H1 (cell line): ENCODE results near the gene IL12B. TPM values are rescaled to one million over a fixed set of nuclear protein-coding genes. Genes with fewer than 3 reads are reported as not detected.
A peak's percentile ranks its signal among the peaks of the same experiment; 100 is the strongest.

Experiments used
- CTCF ChIA-PET: fragments of 300-600 bp; sonication (Branson Sonifier 250); formaldehyde crosslinking; loops from one replicate; lab custom pipeline; 2021; ENCODE audit not compliant: partially characterized antibody; lab: Charles Lee
- POLR2A ChIA-PET: fragments of 300-600 bp; sonication (Branson Sonifier 250); formaldehyde crosslinking; loops from one replicate; lab custom pipeline; 2021; ENCODE audit warnings: inconsistent platforms; ENCODE audit not compliant: partially characterized antibody; lab: Charles Lee
- DNase-seq, 2 experiments: peaks; one replicate each; pipeline versions ENCODE4 v3.0.0 to v3.0.0-alpha.2; 2010 to 2022; ENCODE audit warnings: low spot score in 2 of 2, low read depth in 1 of 2, mixed read lengths in 1 of 2
- FAIRE-seq: peaks from 2 replicates; lab custom pipeline; 2011; peaks lifted over from hg19 to GRCh38; lab: Jason Lieb, UNC
- H2AFZ ChIP-seq: 2 replicates; pipeline ENCODE4 v1.8.1; 2012; ENCODE audit warnings: low read length, inconsistent platforms
- H2AK5ac ChIP-seq: 2 replicates; pipeline ENCODE4 v1.6.1; 2013; ENCODE audit warnings: low read depth, low read length
- H2BK120ac ChIP-seq: replicated peaks from 2 replicates; pipeline ENCODE3; 2013; ENCODE audit warnings: low read depth, low read length, inconsistent platforms
- H2BK12ac ChIP-seq: 2 replicates; pipeline ENCODE4 v1.6.1; 2013; ENCODE audit warnings: low read depth, low read length
- H2BK15ac ChIP-seq: 2 replicates; pipeline ENCODE4 v1.6.1; 2013; ENCODE audit warnings: low read length
- H2BK20ac ChIP-seq: 2 replicates; pipeline ENCODE4 v1.6.1; 2013; ENCODE audit warnings: low read length
- H2BK5ac ChIP-seq: 2 replicates; pipeline ENCODE4 v1.6.1; 2013; ENCODE audit warnings: low read depth, low read length
- H3K14ac ChIP-seq: 2 replicates; pipeline ENCODE4 v1.6.1; 2013; ENCODE audit warnings: inconsistent platforms; ENCODE audit not compliant: insufficient read length
- H3K18ac ChIP-seq: 2 replicates; pipeline ENCODE4 v1.6.1; 2013; ENCODE audit warnings: low read length; ENCODE audit errors: extremely low read depth
- H3K23ac ChIP-seq: 2 replicates; pipeline ENCODE4 v1.6.1; 2013; ENCODE audit warnings: inconsistent platforms; ENCODE audit not compliant: insufficient read length
- H3K23me2 ChIP-seq: 2 replicates; pipeline ENCODE4 v1.6.1; 2013; ENCODE audit warnings: low read depth, low read length
- H3K27ac ChIP-seq: 2 replicates; pipeline ENCODE4 v1.6.1; 2011; ENCODE audit warnings: low read depth, low read length, inconsistent platforms
- H3K27me3 ChIP-seq, 4 experiments: replicated peaks in 1 of 4; 1 replicate in 1 of 4; 2 replicates in 3 of 4; pipeline versions ENCODE4 v1.6.1 to v1.8.1; 2011 to 2013; ENCODE audit warnings: low read length in 3 of 4, mild to moderate bottlenecking in 3 of 4, inconsistent platforms in 2 of 4, mixed read lengths in 2 of 4, moderate library complexity in 1 of 4; ENCODE audit not compliant: control insufficient read depth in 3 of 4, insufficient read depth in 3 of 4; ENCODE audit errors: extremely low read depth in 1 of 4
- H3K36me3 ChIP-seq, 4 experiments: 2 replicates each; pipeline versions ENCODE4 v1.6.1 to v1.8.1; 2011 to 2013; ENCODE audit warnings: mild to moderate bottlenecking in 4 of 4, low read length in 3 of 4, moderate library complexity in 2 of 4, control low read depth in 1 of 4, inconsistent platforms in 1 of 4; ENCODE audit not compliant: insufficient read depth in 4 of 4, control insufficient read depth in 2 of 4
- H3K4ac ChIP-seq: replicated peaks from 2 replicates; pipeline ENCODE3; 2013; ENCODE audit warnings: low read length, low read depth, mixed read lengths, inconsistent platforms; ENCODE audit not compliant: insufficient read length
- H3K4me1 ChIP-seq, 4 experiments: replicated peaks in 1 of 4; 1 replicate in 1 of 4; 2 replicates in 3 of 4; pipeline versions ENCODE4 v1.6.1 to v1.8.1; 2011 to 2013; ENCODE audit warnings: low read length in 3 of 4, inconsistent platforms in 2 of 4, mixed read lengths in 1 of 4; ENCODE audit not compliant: insufficient read depth in 4 of 4, control insufficient read depth in 3 of 4
- H3K4me2 ChIP-seq, 2 experiments: 2 replicates each; pipeline versions ENCODE4 v1.6.1 to v1.8.1; 2011 to 2013; ENCODE audit warnings: low read depth in 2 of 2, low read length in 2 of 2, control low read depth in 1 of 2, inconsistent platforms in 1 of 2, mild to moderate bottlenecking in 1 of 2; ENCODE audit not compliant: insufficient read depth in 1 of 2
- H3K4me3 ChIP-seq, 4 experiments: fragments of 200-600, 300-600 bp in 1 of 4; sonication (generic), shearing (Covaris generic), sonication (Bioruptor Twin) in 1 of 4; 2 replicates each; pipeline versions ENCODE4 v1.5.1 to v1.8.1; 2011 to 2016; ENCODE audit warnings: low read length in 4 of 4, low read depth in 3 of 4, control low read depth in 2 of 4, inconsistent platforms in 2 of 4, mild to moderate bottlenecking in 2 of 4, mixed read lengths in 1 of 4, moderate library complexity in 1 of 4; ENCODE audit not compliant: insufficient read depth in 2 of 4; ENCODE audit errors: extremely low read depth in 1 of 4
- H3K56ac ChIP-seq: replicated peaks from 2 replicates; pipeline ENCODE3; 2013; ENCODE audit warnings: low read depth, mild to moderate bottlenecking, mixed read lengths, low read length, inconsistent platforms; ENCODE audit not compliant: insufficient read length
- H3K79me1 ChIP-seq: 2 replicates; pipeline ENCODE4 v1.6.1; 2013; ENCODE audit warnings: low read depth, low read length, control low read depth
- H3K79me2 ChIP-seq, 2 experiments: 2 replicates each; pipeline versions ENCODE4 v1.6.1 to v1.8.1; 2012 to 2013; ENCODE audit warnings: low read length in 2 of 2, mild to moderate bottlenecking in 2 of 2, inconsistent platforms in 1 of 2; ENCODE audit not compliant: insufficient read depth in 2 of 2, control insufficient read depth in 1 of 2
- H3K9ac ChIP-seq, 4 experiments: replicated peaks in 1 of 4; 1 replicate in 1 of 4; 2 replicates in 3 of 4; pipeline versions ENCODE4 v1.6.1 to v1.8.1; 2011 to 2013; ENCODE audit warnings: low read depth in 3 of 4, low read length in 3 of 4, control low read depth in 2 of 4, mild to moderate bottlenecking in 2 of 4, moderate library complexity in 2 of 4, inconsistent platforms in 1 of 4; ENCODE audit errors: extremely low read depth in 1 of 4
- H3K9me3 ChIP-seq, 2 experiments: 2 replicates each; pipeline versions ENCODE4 v1.6.1 to v1.8.1; 2012 to 2013; ENCODE audit warnings: mild to moderate bottlenecking in 2 of 2, moderate library complexity in 2 of 2, control low read depth in 1 of 2, inconsistent platforms in 1 of 2, low read depth in 1 of 2, low read length in 1 of 2, mixed read lengths in 1 of 2; ENCODE audit not compliant: insufficient read depth in 2 of 2
- H4K20me1 ChIP-seq, 2 experiments: replicated peaks in 1 of 2; 2 replicates each; pipeline versions ENCODE3 to v1.8.1; 2011 to 2013; ENCODE audit warnings: inconsistent platforms in 2 of 2, low read length in 2 of 2, mild to moderate bottlenecking in 1 of 2; ENCODE audit not compliant: insufficient read depth in 2 of 2, control insufficient read depth in 1 of 2
- H4K5ac ChIP-seq: 2 replicates; pipeline ENCODE4 v1.6.1; 2013; ENCODE audit warnings: low read length, low read depth, mixed read lengths, inconsistent platforms; ENCODE audit not compliant: insufficient read length
- H4K8ac ChIP-seq: 2 replicates; pipeline ENCODE4 v1.8.0; 2013; ENCODE audit warnings: mild to moderate bottlenecking, moderate library complexity, low read length, inconsistent platforms; ENCODE audit not compliant: insufficient read depth; ENCODE audit errors: extremely low read depth
- H4K91ac ChIP-seq: replicated peaks from 2 replicates; pipeline ENCODE3; 2013; ENCODE audit warnings: low read length, mixed read lengths, inconsistent platforms; ENCODE audit not compliant: insufficient read length
- CHD1 ChIP-seq: IDR thresholded peaks from 2 replicates; pipeline ENCODE4 v1.6.1; 2012; ENCODE audit warnings: low read depth, low read length, improper control_type of control experiment
- CHD2 ChIP-seq: IDR thresholded peaks from 2 replicates; pipeline ENCODE4 v1.6.1; 2012; ENCODE audit warnings: low read length, improper control_type of control experiment
- CREB1 ChIP-seq: IDR thresholded peaks from 2 replicates; pipeline ENCODE4 v1.6.1; 2012; ENCODE audit warnings: inconsistent platforms
- GABPA ChIP-seq: IDR thresholded peaks from 2 replicates; pipeline ENCODE4 v1.6.1; 2011; ENCODE audit warnings: mild to moderate bottlenecking, low read length, moderate library complexity, borderline replicate concordance; ENCODE audit not compliant: insufficient read depth
- KDM1A ChIP-seq: fragments of 200-600, 300-600 bp; sonication (generic); IDR thresholded peaks from 2 replicates; pipeline ENCODE4 v1.7.1; 2016; ENCODE audit warnings: mild to moderate bottlenecking, low read length, borderline replicate concordance
- POU5F1 ChIP-seq: IDR thresholded peaks from 2 replicates; pipeline ENCODE4 v1.6.1; 2011; ENCODE audit warnings: low read depth, mild to moderate bottlenecking, low read length, moderate library complexity
- RBBP5 ChIP-seq: IDR thresholded peaks from 2 replicates; pipeline ENCODE4 v1.7.1; 2012; ENCODE audit warnings: low read depth, mild to moderate bottlenecking, inconsistent platforms, low read length, moderate library complexity, borderline replicate concordance
- SAP30 ChIP-seq: fragments of 300-600 bp; sonication (generic); IDR thresholded peaks from 2 replicates; pipeline ENCODE4 v1.7.1; 2012; ENCODE audit warnings: low read length, moderate library complexity, mild to moderate bottlenecking, inconsistent platforms; ENCODE audit not compliant: insufficient read depth, insufficient replicate concordance
- SIN3A ChIP-seq, 2 experiments: IDR thresholded peaks in 1 of 2; conservative IDR thresholded peaks in 1 of 2; 2 replicates each; pipeline ENCODE4 v1.6.1; 2011 to 2012; ENCODE audit warnings: low read length in 2 of 2, improper control_type of control experiment in 1 of 2, low read depth in 1 of 2, mild to moderate bottlenecking in 1 of 2
- SP2 ChIP-seq: IDR thresholded peaks from 2 replicates; pipeline ENCODE4 v1.6.1; 2012; ENCODE audit warnings: mild to moderate bottlenecking, low read length, inconsistent platforms
- YY1 ChIP-seq: IDR thresholded peaks from 2 replicates; pipeline ENCODE4 v1.6.1; 2011; ENCODE audit warnings: low read depth, mild to moderate bottlenecking, low read length
- WGBS, 2 experiments: shearing (Covaris generic) in 1 of 2; methylation state at CpG; one replicate each; pipeline versions ENCODE4 v1.1.6 to v1.1.7; 2013 to 2015; ENCODE audit warnings: low lambda C conversion rate in 2 of 2, mixed read lengths in 2 of 2, inconsistent platforms in 1 of 2, low coverage in 1 of 2, missing lambda C conversion rate in 1 of 2; ENCODE audit not compliant: insufficient replicate concordance in 2 of 2, insufficient coverage in 1 of 2, insufficient read length in 1 of 2; ENCODE audit errors: extremely low coverage in 1 of 2, missing lambda C conversion rate in 1 of 2; 5-methylcytosine and 5-hydroxymethylcytosine counted together
- polyA plus RNA-seq, 7 experiments: library from polyadenylated mRNA; depleted of rRNA in 3 of 7; stranded (reverse) in 5 of 7; unstranded in 2 of 7; fragments of >200 nt in 5 of 7; fragments of 200-250 nt in 2 of 7; gene quantifications; 1 replicate in 5 of 7; 2 replicates in 1 of 7; 4 replicates in 1 of 7; pipeline versions ENCODE4 v1.2.1 to v1.2.3, GENCODE V29; 2011 to 2013; ENCODE audit warnings: missing spikeins in 2 of 7, mixed read lengths in 2 of 7
- total RNA-seq: library from RNA; stranded (reverse); fragmentation: NEBNext Ultra II Directional; extraction: Animal tissue kit (Norgen Biotek cat#: 25700); gene quantifications from 2 replicates; pipeline ENCODE4 v1.2.1, GENCODE V29; 2021

Gene IL12B
- total and polyA plus RNA-seq, 2 of the 8 experiments (the other 6 are each of a cell fraction or from before 2014, with no cell fraction given), result not detected

DNA sequence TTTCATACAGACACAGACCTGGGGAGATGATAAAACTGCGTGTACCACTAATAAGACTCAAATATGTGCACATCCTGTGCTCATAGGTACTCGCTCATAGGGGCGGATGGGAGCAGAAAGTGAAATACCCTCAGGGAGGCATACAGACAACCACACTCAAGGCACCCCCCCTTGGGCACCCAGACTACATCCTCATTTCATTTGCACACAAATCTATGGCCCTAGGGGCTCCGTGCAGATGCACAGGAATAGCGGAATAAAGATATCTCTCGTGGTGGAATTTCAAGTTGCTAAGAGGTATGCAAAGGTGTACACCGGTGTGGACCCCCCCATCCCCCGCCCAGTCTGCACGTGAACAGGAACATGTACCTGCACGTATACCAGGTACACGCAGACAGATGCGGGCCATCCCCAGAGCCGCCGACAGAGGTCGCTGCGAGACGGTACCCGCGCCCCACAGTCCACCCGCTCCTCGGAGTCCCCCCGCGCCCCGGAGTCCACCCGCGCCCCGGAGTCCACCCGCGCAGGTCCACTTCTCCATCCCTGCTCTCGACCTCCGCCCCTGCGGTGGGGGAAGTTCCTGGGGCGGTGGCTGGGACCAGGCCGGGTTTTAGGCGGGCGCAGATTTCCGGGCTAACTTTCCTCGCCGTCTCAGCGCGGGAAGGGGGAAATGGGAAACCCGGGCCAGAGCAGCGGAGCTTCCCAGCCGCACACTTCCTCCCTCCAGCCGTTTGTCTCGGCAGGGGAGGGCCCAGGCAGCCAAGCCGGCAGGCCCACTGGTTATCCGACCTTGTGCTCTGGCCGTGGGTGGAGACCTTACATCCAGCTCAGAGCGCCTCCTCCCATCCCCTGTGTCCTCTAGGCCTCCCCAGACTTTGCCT lies 1.0 kb upstream of the IL12B start:
- Histone ChIP-seq H3K9ac (peak overlapping the region; percentile 15 to 48 (median 38)), H3K79me2 (no peaks in the 10 kb centered on the region), H3K14ac (no peak overlapping the region), H3K79me1 (no peaks in the 10 kb centered on the region), H2BK120ac (no peak overlapping the region), H2BK5ac (no peak overlapping the region; the same call in 1 of the 2 replicates), H2AK5ac (no peak overlapping the region), H4K5ac (peak overlapping the region; percentile 12), H4K91ac (peak overlapping the region; percentile 70), H3K56ac (no peak overlapping the region), H2AFZ (peak overlapping the region; percentile 87), H4K20me1 (no peaks in the 10 kb centered on the region), H3K23ac (no peak overlapping the region), H3K27me3 (peaks cover 0 to 2% (median 0%) of the 10 kb centered on the region in 4 experiments; a peak in 1 of 7 replicates), H3K23me2 (no peaks in the 10 kb centered on the region), H3K4me1 (peaks cover 0 to 2% (median under 1%) of the 10 kb centered on the region in 4 experiments; a peak in 1 of 7 replicates), H3K36me3 (no peaks in the 10 kb centered on the region), H2BK20ac (no peak overlapping the region), H3K27ac (no peak overlapping the region), H3K9me3 (no peaks in the 10 kb centered on the region), H3K4me2 (peak overlapping the region; percentile 65 to 84), H2BK15ac (no peak overlapping the region), H3K4me3 (peak overlapping the region; percentile 39 to 74 (median 50)), H2BK12ac (no peak overlapping the region), H4K8ac (peak overlapping the region; percentile 75; the same call in 1 of the 2 replicates), H3K18ac (no peak overlapping the region; the same call in 1 of the 2 replicates), H3K4ac (no peak overlapping the region)
- 10% methylated on average over 39 of the region's 50 CpGs; no CpG with 5 or more reads in 1 of the 2 experiments for WGBS, 2 experiments
- ChIA-PET CTCF (interaction anchor here (0.6 to 2.0 kb wide), 21 partner anchors 8 to 835 kb away, joined by 3 to 9 read pairs (median 4); no protein-coding TSS in a partner anchor), POLR2A (interaction anchor here (1.2 kb wide), 1 partner anchor 9 kb away, joined by 3 read pairs; no protein-coding TSS in a partner anchor)
- FAIRE-seq (no peak), DNase-seq (peak in 1 of 2 experiments; percentile 94)
- no peak for TF ChIP-seq SIN3A (conservative IDR thresholded peaks at IDR 0.05 in 1 of 2, IDR thresholded peaks at IDR 0.05 in 1 of 2; ENCODE audit: low read depth in 1 of 2, low read length in 2 of 2)
- TF ChIP-seq CHD2, result no peak
- 0 out of 2 replicates have a peak, but pooled peaks have one; percentile 26 for TF ChIP-seq RBBP5
- TF ChIP-seq SP2, result no peak
- no peak for TF ChIP-seq SAP30
- TF ChIP-seq CHD1, result no peak
- TF ChIP-seq CREB1, result no peak
- no peak for TF ChIP-seq POU5F1
- no peak for TF ChIP-seq GABPA
- peak; percentile 99 for TF ChIP-seq KDM1A
- no peak for TF ChIP-seq YY1
